Esophagus muscularis mucosa (tissue), 4 donors: ENCODE data around the gene PTCH1. TPM values are rescaled to one million over a fixed set of nuclear protein-coding genes. Genes with fewer than 3 reads are reported as not detected.

Experiments used
- DNase-seq: peaks from one replicate; pipeline ENCODE4 v3.0.0-alpha.2; 2017; ENCODE audit errors: extremely low spot score
- H3K27ac ChIP-seq, 4 donors: fragments of 200-600 bp; sonication (generic); replicated peaks in 1 of 4; 1 replicate in 3 of 4; 2 replicates in 1 of 4; pipeline ENCODE4 v1.5.1; 2016 to 2019; ENCODE audit warnings: mild to moderate bottlenecking in 1 of 4
- H3K27me3 ChIP-seq, 4 donors: fragments of 200-600 bp; sonication (generic); one replicate each; pipeline versions ENCODE4 v1.5.1 to v1.6.0; 2016 to 2019
- H3K36me3 ChIP-seq, 4 donors: fragments of 200-600 bp; sonication (generic); one replicate each; pipeline ENCODE4 v1.5.1; 2016 to 2019
- H3K4me1 ChIP-seq, 4 donors: fragments of 200-600 bp; sonication (generic); one replicate each; pipeline ENCODE4 v1.5.1; 2016 to 2019
- H3K4me3 ChIP-seq, 4 donors: fragments of 200-600 bp; sonication (generic); 1 replicate in 2 of 4; 2 replicates in 2 of 4; pipeline ENCODE4 v1.5.1; 2016 to 2019; ENCODE audit warnings: mild to moderate bottlenecking in 4 of 4, moderate library complexity in 1 of 4
- H3K9me3 ChIP-seq, 4 donors: fragments of 200-600 bp; sonication (generic); 1 replicate in 3 of 4; 2 replicates in 1 of 4; pipeline ENCODE4 v1.5.1; 2016 to 2019
- CTCF ChIP-seq, 3 experiments: fragments of 200-600 bp in 2 of 3; fragments of 450-650 bp in 1 of 3; sonication (generic) in 2 of 3; IDR thresholded peaks; one replicate each; pipeline ENCODE4 v1.5.1; 2017 to 2019; ENCODE audit warnings: antibody characterized with exemption in 3 of 3, mild to moderate bottlenecking in 2 of 3, moderate library complexity in 1 of 3
- EP300 ChIP-seq: sonication (generic); formaldehyde crosslinking; IDR thresholded peaks from one replicate; pipeline ENCODE4 v1.6.1; 2017; ENCODE audit warnings: antibody characterized with exemption
- POLR2A ChIP-seq: fragments of 450-650 bp; IDR thresholded peaks from one replicate; pipeline ENCODE4 v1.6.1; 2017; ENCODE audit warnings: antibody characterized with exemption, moderate library complexity, mild to moderate bottlenecking, low read depth
- POLR2AphosphoS5 ChIP-seq, 2 donors: sonication (generic); formaldehyde crosslinking; IDR thresholded peaks; one replicate each; pipeline ENCODE4 v1.6.1; 2017; ENCODE audit warnings: antibody characterized with exemption in 2 of 2
- WGBS: methylation state at CpG from one replicate; pipeline ENCODE4 v1.1.5; 2018; 5-methylcytosine and 5-hydroxymethylcytosine counted together
- intact Hi-C: fragments of 100-400 bp; cut with DNase I; formaldehyde crosslinking; loops from one replicate; pipeline ENCODE4 v1.15.1; 2023
- total RNA-seq, 4 donors: library from RNA; depleted of rRNA; stranded (reverse); fragments of >200 nt; gene quantifications; one replicate each; pipeline versions ENCODE4 v1.1.0 to v1.2.1, GENCODE V29; 2016

PTCH1 gene
- total RNA-seq, 4 donors from 2014 or later: 10.8 to 25.1 (median 16.9) TPM

GRCh38 chr9:95482621-95483020 is 34.1 kb downstream of the PTCH1 start:
- H3K27ac ChIP-seq: no peak overlapping the region
- no peak for TF ChIP-seq POLR2AphosphoS5 (IDR thresholded peaks at IDR 0.05)
- no peak for TF ChIP-seq CTCF (IDR thresholded peaks at IDR 0.05)
- no peak for TF ChIP-seq POLR2A
- TF ChIP-seq EP300: no peak
- WGBS: 97% methylated on average over 3 of the region's 3 CpGs
- H3K36me3 ChIP-seq: peaks cover 28 to 30% (median 29%) of the 10 kb centered on the region in 4 donors
- no peaks in the 10 kb centered on the region for H3K27me3 ChIP-seq
- no peak for DNase-seq
- intact Hi-C loops: no loop called here
- H3K4me3 ChIP-seq: no peak overlapping the region
- H3K9me3 ChIP-seq: no peaks in the 10 kb centered on the region
- H3K4me1 ChIP-seq: peaks cover 9 to 24% (median 16%) of the 10 kb centered on the region in 4 donors

- Histone ChIP-seq H3K9me3 (no peaks in the 10 kb centered on the region), H3K27me3 (no peaks in the 10 kb centered on the region), H3K36me3 (peaks cover 29 to 46% (median 45%) of the 10 kb centered on the region in 4 donors), H3K4me3 (no peak overlapping the region), H3K27ac (no peak overlapping the region), H3K4me1 (peaks cover 4 to 16% (median 13%) of the 10 kb centered on the region in 4 donors)
- 93% methylated on average over 2 of the region's 2 CpGs for WGBS
- TF ChIP-seq EP300 (no peak), POLR2AphosphoS5 (IDR thresholded peaks at IDR 0.05) (no peak), CTCF (IDR thresholded peaks at IDR 0.05) (no peak), POLR2A (no peak)
- intact Hi-C loops: no loop called here
- no peak for DNase-seq
Measured at GRCh38 chr9:95481000-95481399, 35.8 kb downstream of the PTCH1 start.

- intact Hi-C loops: no loop called here
- Histone ChIP-seq H3K27ac (no peak overlapping the region), H3K27me3 (no peaks in the 10 kb centered on the region), H3K36me3 (peaks cover 35 to 52% (median 51%) of the 10 kb centered on the region in 4 donors), H3K4me1 (peaks cover 4 to 16% (median 12%) of the 10 kb centered on the region in 4 donors), H3K4me3 (no peak overlapping the region), H3K9me3 (no peaks in the 10 kb centered on the region)
- WGBS: 86% methylated on average over 12 of the region's 12 CpGs
- DNase-seq: no peak
- TF ChIP-seq POLR2AphosphoS5 (IDR thresholded peaks at IDR 0.05) (no peak), CTCF (IDR thresholded peaks at IDR 0.05) (no peak), POLR2A (no peak), EP300 (no peak)
Measured at GRCh38 chr9:95480346-95480745, 36.4 kb downstream of the PTCH1 start.

GRCh38 chr9:95479330-95479729 is 37.4 kb downstream of the PTCH1 start:
- 96% methylated on average over 9 of the region's 9 CpGs for WGBS
- no peak overlapping the region for H3K27ac ChIP-seq
- H3K4me3 ChIP-seq: no peak overlapping the region
- H3K9me3 ChIP-seq: no peaks in the 10 kb centered on the region
- peaks cover 0 to 7% (median 5%) of the 10 kb centered on the region in 4 donors for H3K4me1 ChIP-seq
- H3K27me3 ChIP-seq: no peaks in the 10 kb centered on the region
- no peak for DNase-seq
- intact Hi-C loops: no loop called here
- TF ChIP-seq CTCF (IDR thresholded peaks at IDR 0.05) (no peak), POLR2AphosphoS5 (IDR thresholded peaks at IDR 0.05) (no peak)
- H3K36me3 ChIP-seq: peaks cover 42 to 63% (median 61%) of the 10 kb centered on the region in 4 donors

GRCh38 chr9:95478335-95478734 is 38.4 kb downstream of the PTCH1 start:
- peaks cover 42 to 72% (median 69%) of the 10 kb centered on the region in 4 donors for H3K36me3 ChIP-seq

More at GRCh38 chr9:95478335-95478734, 38.4 kb downstream of the PTCH1 start:
- intact Hi-C loops: no loop called here
- Histone ChIP-seq H3K4me3 (no peak overlapping the region), H3K27ac (no peak overlapping the region), H3K27me3 (no peaks in the 10 kb centered on the region), H3K9me3 (no peaks in the 10 kb centered on the region), H3K4me1 (no peaks in the 10 kb centered on the region)
- TF ChIP-seq POLR2AphosphoS5 (IDR thresholded peaks at IDR 0.05) (no peak), EP300 (no peak), POLR2A (no peak), CTCF (IDR thresholded peaks at IDR 0.05) (no peak)
- no peak for DNase-seq
- 89% methylated on average over 5 of the region's 5 CpGs for WGBS
